ENCODE data around the gene SUMF1.

Gene SUMF1

GRCh38 chr3:4411236-4411635, 55.8 kb downstream of the SUMF1 start:
- DNase-seq = no peak

- no peak for DNase-seq
Measured at GRCh38 chr3:4410606-4411005, 56.5 kb downstream of the SUMF1 start.

- DNase-seq = no peak
Measured at GRCh38 chr3:4409971-4410573, 57.0 kb downstream of the SUMF1 start.

GRCh38 chr3:4409415-4409814, 57.7 kb downstream of the SUMF1 start:
- no peak for DNase-seq

GRCh38 chr3:4408958-4409357, 58.1 kb downstream of the SUMF1 start:
- DNase-seq = no peak

- DNase-seq = no peak
Measured at GRCh38 chr3:4407941-4408340, 59.1 kb downstream of the SUMF1 start.

- DNase-seq = no peak
Measured at GRCh38 chr3:4406746-4407568, 60.1 kb downstream of the SUMF1 start.

- DNase-seq = no peak
Measured at GRCh38 chr3:4404881-4405280, 62.2 kb downstream of the SUMF1 start.

GRCh38 chr3:4401441-4401840, 65.6 kb downstream of the SUMF1 start:
- DNase-seq = no peak

GRCh38 chr3:4399476-4399875, 67.6 kb downstream of the SUMF1 start:
- no peak for DNase-seq

GRCh38 chr3:4398941-4399245, 68.2 kb downstream of the SUMF1 start:
- no peak for DNase-seq

- no peak for DNase-seq
Measured at GRCh38 chr3:4398120-4398940, 68.7 kb downstream of the SUMF1 start.

- no peak for DNase-seq
Measured at GRCh38 chr3:4397466-4397865, 69.6 kb downstream of the SUMF1 start.

GRCh38 chr3:4396542-4396941, 70.5 kb downstream of the SUMF1 start:
- DNase-seq = no peak

GRCh38 chr3:4396006-4396405, 71.1 kb downstream of the SUMF1 start:
- DNase-seq = no peak

- no peak for DNase-seq
Measured at GRCh38 chr3:4395448-4395847, 71.6 kb downstream of the SUMF1 start.

GRCh38 chr3:4394567-4394966, 72.5 kb downstream of the SUMF1 start:
- DNase-seq = no peak

- DNase-seq = peak; percentile 22
Measured at GRCh38 chr3:4394048-4394447, 73.0 kb downstream of the SUMF1 start.

- no peak for DNase-seq
Measured at GRCh38 chr3:4392992-4393391, 74.1 kb downstream of the SUMF1 start.

- DNase-seq = peak; percentile 6
Measured at GRCh38 chr3:4387210-4388204, 79.6 kb downstream of the SUMF1 start.

- no peak for DNase-seq
Measured at GRCh38 chr3:4385201-4385600, 81.9 kb downstream of the SUMF1 start.

- no peak for DNase-seq
Measured at GRCh38 chr3:4380013-4380412, 87.1 kb downstream of the SUMF1 start.

GRCh38 chr3:4376499-4376898, 90.6 kb downstream of the SUMF1 start:
- DNase-seq = no peak
